Lung microvascular endothelial cell (primary cell): Measurements from ENCODE around the gene COA7. TPM values are rescaled to one million over a fixed set of nuclear protein-coding genes. Genes with fewer than 3 reads are reported as not detected.

Experiments used
- DNase-seq, 2 donors: peaks; one replicate each; pipeline versions ENCODE4 v3.0.0 to v3.0.0-alpha.2; 2010; ENCODE audit warnings: low read depth in 2 of 2
- total RNA-seq: library from RNA; depleted of rRNA; stranded (reverse); fragments of >200 nt; gene quantifications from 2 replicates; pipeline ENCODE4 v1.2.1, GENCODE V29; 2014

COA7 gene
- total RNA-seq, 1 donor from 2014 or later, result 7.7 TPM

- DNase-seq, result no peak
Measured at GRCh38 chr1:52669696-52670095, 28.5 kb downstream of the COA7 start.

GRCh38 chr1:52668711-52669110 is 29.4 kb downstream of the COA7 start:
- no peak for DNase-seq

- DNase-seq, result no peak
Measured at GRCh38 chr1:52667984-52668383, 30.2 kb downstream of the COA7 start.

- DNase-seq, result no peak
Measured at GRCh38 chr1:52667290-52667689, 30.9 kb downstream of the COA7 start.

GRCh38 chr1:52665006-52665941 is 32.9 kb downstream of the COA7 start:
- DNase-seq, result no peak

GRCh38 chr1:52663716-52664115 is 34.4 kb downstream of the COA7 start:
- DNase-seq, result no peak

GRCh38 chr1:52662645-52663313 is 35.4 kb downstream of the COA7 start:
- no peak for DNase-seq

GRCh38 chr1:52660807-52661206 is 37.3 kb downstream of the COA7 start:
- DNase-seq, result no peak

GRCh38 chr1:52659851-52660596 is 38.1 kb downstream of the COA7 start:
- no peak for DNase-seq

GRCh38 chr1:52659356-52659755 is 38.8 kb downstream of the COA7 start:
- DNase-seq, result peak in 1 of 2 donors; percentile 44

- DNase-seq, result no peak
Measured at GRCh38 chr1:52658795-52659194, 39.4 kb downstream of the COA7 start.

- no peak for DNase-seq
Measured at GRCh38 chr1:52657702-52658101, 40.4 kb downstream of the COA7 start.

GRCh38 chr1:52654063-52654462 is 44.1 kb downstream of the COA7 start:
- DNase-seq, result no peak

- no peak for DNase-seq
Measured at GRCh38 chr1:52653207-52653849, 44.8 kb downstream of the COA7 start.

GRCh38 chr1:52651904-52652303 is 46.2 kb downstream of the COA7 start:
- no peak for DNase-seq

GRCh38 chr1:52645261-52645660 is 52.9 kb downstream of the COA7 start:
- DNase-seq, result no peak

GRCh38 chr1:52641307-52641706 is 56.8 kb downstream of the COA7 start:
- DNase-seq, result no peak

GRCh38 chr1:52640697-52641096 is 57.5 kb downstream of the COA7 start:
- no peak for DNase-seq

GRCh38 chr1:52637946-52638345 is 60.2 kb downstream of the COA7 start:
- no peak for DNase-seq

- DNase-seq, result no peak
Measured at GRCh38 chr1:52636721-52637695, 61.1 kb downstream of the COA7 start.
